K562 (cell line): ENCODE results near the gene DR1. TPM values are rescaled to one million over a fixed set of nuclear protein-coding genes. Genes with fewer than 3 reads are reported as not detected.

Source experiments
- ATAC-seq: fragments of 200-7000 bp; cut with Tn5 transposase; 3 replicates; pipeline ENCODE4 v1.9.1; 2020; ENCODE audit warnings: moderate library complexity
- BruUV-seq: library from RNA; stranded (reverse); fragments of 400-500 nt; replicated peaks from 2 replicates; lab custom pipeline; 2021; lab: Mats Ljungman, UMichigan
- CTCF ChIA-PET: fragments of 300-600 bp; formaldehyde crosslinking; extraction: SDS; loops from one replicate; lab custom pipeline; 2021; ENCODE audit warnings: low intra/inter-chr PET ratio; lab: Yijun Ruan, JAX
- POLR2A ChIA-PET: fragments of 300-600, 350-650 bp; sonication (Branson Sonifier 250); formaldehyde crosslinking; extraction: SDS; loops from one replicate; lab custom pipeline; 2021; ENCODE audit warnings: antibody characterized with exemption, inconsistent platforms; lab: Yijun Ruan, JAX
- DNase-seq, 4 experiments: peaks; one replicate each; pipeline versions ENCODE4 v3.0.0 to v3.0.0-alpha.2; 2011 to 2018; ENCODE audit warnings: low spot score in 3 of 4, mixed read lengths in 3 of 4; ENCODE audit errors: extremely low read depth in 1 of 4
- FAIRE-seq: peaks from 2 replicates; lab custom pipeline; 2011; peaks lifted over from hg19 to GRCh38; lab: Jason Lieb, UNC
- H2AFZ ChIP-seq: 2 replicates; pipeline ENCODE4 v1.6.0; 2011; ENCODE audit warnings: low read depth, low read length, control low read depth, inconsistent platforms
- H3K27ac ChIP-seq: fragments of 200-600 bp; 3 replicates; pipeline ENCODE4 v1.8.0; 2011; ENCODE audit warnings: low read depth, mild to moderate bottlenecking, control low read depth, inconsistent platforms, low read length, moderate library complexity, mixed read lengths; ENCODE audit errors: extremely low read depth
- H3K27me3 ChIP-seq, 2 experiments: fragments of 300-600 bp in 1 of 2; 2 replicates in 1 of 2; 3 replicates in 1 of 2; pipeline versions ENCODE4 v1.6.0 to v1.8.0; 2011; ENCODE audit warnings: inconsistent platforms in 2 of 2, low read length in 2 of 2, mild to moderate bottlenecking in 1 of 2, mixed read lengths in 1 of 2, moderate library complexity in 1 of 2; ENCODE audit not compliant: control insufficient read depth in 2 of 2, insufficient read depth in 2 of 2
- H3K36me3 ChIP-seq: fragments of 300-600 bp; 3 replicates; pipeline ENCODE4 v1.8.0; 2011; ENCODE audit warnings: mild to moderate bottlenecking, low read length, inconsistent platforms; ENCODE audit not compliant: control insufficient read depth, insufficient read depth
- H3K4me1 ChIP-seq, 2 experiments: fragments of 200-600 bp in 1 of 2; replicated peaks in 1 of 2; 2 replicates in 1 of 2; 3 replicates in 1 of 2; pipeline versions ENCODE4 v1.5.1 to v1.8.0; 2011; ENCODE audit warnings: inconsistent platforms in 2 of 2, low read length in 2 of 2, mild to moderate bottlenecking in 1 of 2, mixed read lengths in 1 of 2, moderate library complexity in 1 of 2; ENCODE audit not compliant: control insufficient read depth in 2 of 2, insufficient read depth in 2 of 2
- H3K4me2 ChIP-seq: 2 replicates; pipeline ENCODE4 v1.6.1; 2011; ENCODE audit warnings: low read length, control low read depth, inconsistent platforms, mixed read lengths; ENCODE audit not compliant: insufficient read depth
- H3K4me3 ChIP-seq: fragments of 200-600 bp; sonication (generic), shearing (Covaris generic); 2 replicates; pipeline ENCODE4 v1.5.1; 2016; ENCODE audit warnings: control low read depth, inconsistent platforms
- H3K79me2 ChIP-seq: fragments of 200-600 bp; 3 replicates; pipeline ENCODE4 v1.8.0; 2011; ENCODE audit warnings: low read length, inconsistent platforms; ENCODE audit not compliant: control insufficient read depth, insufficient read depth
- H3K9ac ChIP-seq, 2 experiments: 2 replicates each; pipeline versions ENCODE4 v1.6.0 to v1.6.1; 2011; ENCODE audit warnings: low read depth in 2 of 2, low read length in 2 of 2, control low read depth in 1 of 2, inconsistent platforms in 1 of 2, mild to moderate bottlenecking in 1 of 2, mixed read lengths in 1 of 2; ENCODE audit not compliant: insufficient read depth in 1 of 2
- H3K9me1 ChIP-seq: one replicate; pipeline ENCODE4 v1.6.0; 2011; ENCODE audit warnings: inconsistent platforms, mild to moderate bottlenecking, low read length, moderate library complexity; ENCODE audit not compliant: control insufficient read depth, insufficient read depth
- H3K9me3 ChIP-seq: replicated peaks from 2 replicates; pipeline ENCODE4 v1.5.1; 2011; ENCODE audit warnings: low read depth, low read length, inconsistent platforms; ENCODE audit not compliant: control insufficient read depth, insufficient read depth
- H4K20me1 ChIP-seq: replicated peaks from 2 replicates; pipeline ENCODE4 v1.6.1; 2011; ENCODE audit warnings: low read length, inconsistent platforms, mixed read lengths; ENCODE audit not compliant: control insufficient read depth, insufficient read depth
- C11orf30 ChIP-seq: fragments of 450-650 bp; IDR thresholded peaks from 2 replicates; pipeline ENCODE4 v1.6.1; 2016; ENCODE audit warnings: low read depth, mild to moderate bottlenecking
- KAT8 ChIP-seq: fragments of 450-650 bp; IDR thresholded peaks from 2 replicates; pipeline ENCODE4 v1.6.1; 2016; ENCODE audit warnings: low read depth, mild to moderate bottlenecking
- MAFF ChIP-seq: IDR thresholded peaks from 2 replicates; pipeline ENCODE4 v1.6.1; 2012; ENCODE audit warnings: low read length, improper control_type of control experiment
- MAFG ChIP-seq: fragments of 450-650 bp; conservative IDR thresholded peaks from 2 replicates; pipeline ENCODE4 v1.6.1; 2016; ENCODE audit warnings: missing genetic modification characterization, missing compliant biosample characterization
- MAFK ChIP-seq: IDR thresholded peaks from 2 replicates; pipeline ENCODE4 v1.6.1; 2011; ENCODE audit warnings: low read length, improper control_type of control experiment
- NR2C1 ChIP-seq, 2 experiments: fragments of 450-650 bp; IDR thresholded peaks; 2 replicates each; pipeline ENCODE4 v1.6.1; 2017; ENCODE audit warnings: mild to moderate bottlenecking in 2 of 2, antibody characterized with exemption in 1 of 2, inconsistent platforms in 1 of 2, missing compliant biosample characterization in 1 of 2, missing genetic modification characterization in 1 of 2
- NR2C2 ChIP-seq, 2 experiments: fragments of 200-800 bp in 1 of 2; sonication (Bioruptor generic) in 1 of 2; sonication (generic) in 1 of 2; formaldehyde crosslinking in 1 of 2; IDR thresholded peaks; 2 replicates each; pipeline versions ENCODE4 v1.6.1 to v1.8.0; 2016 to 2022; ENCODE audit warnings: mild to moderate bottlenecking in 1 of 2, missing compliant biosample characterization in 1 of 2, missing genetic modification characterization in 1 of 2, missing genetic modification reagents in 1 of 2
- NR2F6 ChIP-seq: fragments of 450-650 bp; formaldehyde crosslinking; IDR thresholded peaks from 2 replicates; pipeline ENCODE4 v1.4.0; 2020; ENCODE audit warnings: mild to moderate bottlenecking
- POLR2A ChIP-seq: fragments of 450-650 bp; conservative IDR thresholded peaks from 2 replicates; pipeline ENCODE4 v1.6.1; 2016
- SAP30 ChIP-seq: fragments of 200-600 bp; sonication (generic); IDR thresholded peaks from 2 replicates; pipeline ENCODE4 v1.6.1; 2012; ENCODE audit warnings: borderline replicate concordance, low read depth, mild to moderate bottlenecking, moderate library complexity, low read length, control low read depth, inconsistent platforms; ENCODE audit not compliant: insufficient read depth, poor library complexity, severe bottlenecking
- ZNF316 ChIP-seq: fragments of 450-650 bp; IDR thresholded peaks from 2 replicates; pipeline ENCODE4 v1.6.1; 2016
- WGBS: fragments of 100-300 bp; shearing (Covaris generic); methylation state at CpG from one replicate; pipeline ENCODE4 v1.1.6; 2016; ENCODE audit warnings: low coverage, mixed read lengths; ENCODE audit not compliant: insufficient coverage; ENCODE audit errors: missing lambda C conversion rate; 5-methylcytosine and 5-hydroxymethylcytosine counted together
- in situ Hi-C: fragments of 300-500 bp; cut with MboI; formaldehyde crosslinking; loops from 4 replicates; pipeline ENCODE4 v1.15.0; 2018; ENCODE audit warnings: inconsistent platforms, mixed read lengths
- intact Hi-C: fragments of 100-400 bp; cut with micrococcal nuclease; formaldehyde crosslinking; loops from 2 replicates; pipeline ENCODE4 v1.14.2; 2022
- polyA plus RNA-seq, 8 experiments: library from polyadenylated mRNA; depleted of rRNA in 4 of 8; stranded (reverse) in 5 of 8; unstranded in 3 of 8; fragments of >200 nt; fragmentation: Nextera tagmentation in 2 of 8; fragmentation: Illumina TruSeq in 1 of 8; extraction: Ambion mirVana in 2 of 8; extraction: Trizol in 1 of 8; gene quantifications; 2 replicates each; pipeline versions ENCODE4 v1.2.1 to v1.2.3, GENCODE V29; 2011 to 2014; ENCODE audit warnings: inconsistent platforms in 1 of 8, missing spikeins in 1 of 8
- total RNA-seq, 7 experiments: library from RNA; depleted of rRNA in 6 of 7; stranded (reverse); fragments of >200 nt in 6 of 7; fragmentation: Illumina TruSeq in 2 of 7; extraction: Trizol in 2 of 7; gene quantifications; 2 replicates each; pipeline versions ENCODE4 v1.2.1 to v1.2.3, GENCODE V29; 2011 to 2021; ENCODE audit warnings: low replicate concordance in 1 of 7

Gene DR1
- total and polyA plus RNA-seq, 9 of the 15 experiments (the other 6 are each of a cell fraction or from before 2014, with no cell fraction given) = 8.1 to 78.8 (median 46.3) TPM

GRCh38 chr1:93330196-93330595 lies 15.5 kb upstream of the DR1 start:
- no peak overlapping the region for H3K9ac ChIP-seq

GRCh38 chr1:93330617-93331016 lies 15.1 kb upstream of the DR1 start:
- no peak; the same call in 2 of the 3 replicates for ATAC-seq
- Histone ChIP-seq H3K4me1 (no peaks in the 10 kb centered on the region), H3K27me3 (no peaks in the 10 kb centered on the region), H3K9me3 (no peaks in the 10 kb centered on the region), H3K9ac (no peak overlapping the region), H3K27ac (no peak overlapping the region), H4K20me1 (no peaks in the 10 kb centered on the region), H3K79me2 (no peaks in the 10 kb centered on the region), H3K36me3 (no peaks in the 10 kb centered on the region), H3K9me1 (no peaks in the 10 kb centered on the region), H3K4me2 (no peak overlapping the region), H3K4me3 (no peak overlapping the region), H2AFZ (no peak overlapping the region)
- WGBS = 76% methylated on average over 3 of the region's 3 CpGs
- intact Hi-C loops (no loop called here), in situ Hi-C loops (no loop called here)
- BruUV-seq = no TSS peak
- ChIA-PET CTCF (interaction anchor here (0.6 kb wide), 1 partner anchor 49 kb away, joined by 3 read pairs; no protein-coding TSS in a partner anchor), POLR2A (interaction anchor here (0.6 to 1.5 kb wide), 4 partner anchors 13 to 380 kb away, joined by 3 to 8 read pairs (median 3); partner anchors contain the start of genes DR1 and MTF2)
- no peak for FAIRE-seq
- no peak for TF ChIP-seq NR2F6 (CRISPR knock-in tag)
- TF ChIP-seq POLR2A = peak; percentile 37; the same call in 1 of the 2 replicates
- no peak for TF ChIP-seq KAT8
- TF ChIP-seq MAFF = peak; percentile 99
- TF ChIP-seq MAFG (tag) = peak; percentile 92
- TF ChIP-seq C11orf30 = peak; percentile 92
- peak; percentile 99 for TF ChIP-seq MAFK
- TF ChIP-seq ZNF316 = peak; percentile 95
- no peak for DNase-seq

More at GRCh38 chr1:93330196-93330595, 15.5 kb upstream of the DR1 start:
- in situ Hi-C loops = no loop called here
- Histone ChIP-seq H3K4me1 (no peaks in the 10 kb centered on the region), H2AFZ (no peak overlapping the region), H3K36me3 (no peaks in the 10 kb centered on the region), H4K20me1 (no peaks in the 10 kb centered on the region), H3K9me1 (no peaks in the 10 kb centered on the region), H3K79me2 (no peaks in the 10 kb centered on the region), H3K9me3 (no peaks in the 10 kb centered on the region), H3K27ac (no peak overlapping the region), H3K4me3 (no peak overlapping the region), H3K27me3 (no peaks in the 10 kb centered on the region), H3K4me2 (no peak overlapping the region)
- DNase-seq (no peak), ATAC-seq (no peak), FAIRE-seq (no peak)
- intact Hi-C loops = no loop called here
- BruUV-seq = no TSS peak
- TF ChIP-seq NR2C1 (IDR thresholded peaks at IDR 0.05) = peak; percentile 81
- peak; percentile 88 for TF ChIP-seq NR2C1 (tag; IDR thresholded peaks at IDR 0.05)
- TF ChIP-seq SAP30 = no peak
- no peak for TF ChIP-seq NR2C2 (CRISPR knock-in tag; IDR thresholded peaks at IDR 0.05)
- TF ChIP-seq NR2C2 (tag; IDR thresholded peaks at IDR 0.05) = peak; percentile 60; the same call in 1 of the 2 replicates
- ChIA-PET POLR2A (interaction anchor here (0.6 to 1.5 kb wide), 4 partner anchors 12 to 380 kb away, joined by 3 to 8 read pairs (median 3); partner anchors contain the start of genes DR1 and MTF2), CTCF (no interaction called here)
- WGBS = 33% methylated on average over 1 of the region's 1 CpG
